Measurements from ENCODE around the gene C1orf198.

C1orf198 gene

DNA sequence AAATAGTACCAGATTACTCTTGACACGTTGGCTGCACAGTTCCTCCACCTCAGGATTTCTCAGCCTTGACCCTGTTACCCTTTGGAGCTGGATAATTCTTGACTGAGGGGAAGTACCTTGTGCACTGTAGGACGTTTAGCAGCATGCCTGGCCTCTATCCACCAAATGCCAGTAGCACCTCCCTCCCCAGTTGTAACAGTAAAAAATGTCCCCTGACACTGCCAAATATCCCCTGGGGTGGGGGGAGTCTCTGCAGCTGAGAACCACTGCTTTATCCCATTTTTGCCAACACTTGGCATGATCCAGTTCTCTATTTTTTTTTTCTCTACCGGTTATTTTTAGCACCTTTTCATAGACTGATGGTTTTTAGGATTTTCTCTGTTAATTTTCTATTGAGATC, 34.0 kb downstream of the C1orf198 start:
- DNase-seq (ENCODE audit: low read depth, low spot score) = no peak

DNA sequence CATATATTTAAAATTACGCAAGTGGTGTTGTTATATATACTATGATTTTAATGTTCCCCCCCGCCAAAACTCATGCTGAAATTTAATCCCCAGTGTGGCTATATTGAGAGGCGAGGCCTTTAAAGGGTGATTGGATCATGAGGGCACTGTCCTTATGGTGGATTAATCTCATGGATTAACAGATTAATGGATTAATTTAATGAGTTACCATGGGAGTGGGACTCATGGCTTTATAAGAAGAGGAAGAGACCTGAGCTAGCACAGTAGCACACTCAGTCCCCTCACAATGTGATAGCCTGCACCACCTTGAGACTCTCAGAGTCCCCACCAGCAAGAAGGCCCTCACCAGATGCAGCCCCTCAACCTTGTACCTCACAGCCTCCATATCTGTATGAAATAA, 34.8 kb downstream of the C1orf198 start:
- DNase-seq (ENCODE audit: low read depth, low spot score) = no peak

DNA sequence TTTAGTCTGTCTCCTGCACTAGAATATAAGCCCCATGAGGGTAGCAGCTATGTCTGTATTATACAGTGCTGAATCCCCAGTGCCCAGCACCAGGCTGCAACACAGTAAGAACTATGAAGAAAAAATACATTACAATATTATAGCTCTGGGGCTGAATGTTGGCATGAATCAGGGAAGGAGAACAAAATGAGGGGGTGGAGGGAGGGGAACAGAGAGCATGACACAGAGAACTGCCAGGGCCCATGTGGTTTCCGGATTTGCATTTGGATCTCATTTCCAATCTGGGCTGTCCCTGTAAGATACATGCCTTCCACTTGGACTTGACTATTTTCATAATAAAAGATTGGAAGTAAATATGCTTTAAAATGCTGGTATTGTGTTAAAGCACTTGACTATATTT, 35.8 kb downstream of the C1orf198 start:
- DNase-seq (ENCODE audit: low read depth, low spot score) = no peak

DNA sequence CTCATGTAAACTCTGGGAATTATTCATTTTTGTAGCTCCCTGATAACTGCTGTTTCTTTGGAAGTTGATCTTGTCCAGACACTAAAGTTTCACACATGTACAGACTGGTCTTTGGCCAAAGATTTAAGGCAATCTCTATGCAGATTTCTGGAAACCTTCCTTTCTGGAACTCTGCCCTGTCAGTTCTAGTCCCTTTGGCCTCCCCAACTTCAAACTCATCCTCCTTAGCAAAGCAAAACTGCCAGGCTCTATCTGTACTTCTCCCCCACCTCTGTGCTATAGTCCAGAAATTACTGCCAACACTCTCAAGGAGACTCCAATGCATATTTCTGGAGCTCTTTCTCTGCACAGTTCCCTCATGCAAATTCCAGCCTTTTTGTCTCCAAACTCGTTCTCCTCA, 36.5 kb downstream of the C1orf198 start:
- DNase-seq (ENCODE audit: low read depth, low spot score) = no peak

DNA sequence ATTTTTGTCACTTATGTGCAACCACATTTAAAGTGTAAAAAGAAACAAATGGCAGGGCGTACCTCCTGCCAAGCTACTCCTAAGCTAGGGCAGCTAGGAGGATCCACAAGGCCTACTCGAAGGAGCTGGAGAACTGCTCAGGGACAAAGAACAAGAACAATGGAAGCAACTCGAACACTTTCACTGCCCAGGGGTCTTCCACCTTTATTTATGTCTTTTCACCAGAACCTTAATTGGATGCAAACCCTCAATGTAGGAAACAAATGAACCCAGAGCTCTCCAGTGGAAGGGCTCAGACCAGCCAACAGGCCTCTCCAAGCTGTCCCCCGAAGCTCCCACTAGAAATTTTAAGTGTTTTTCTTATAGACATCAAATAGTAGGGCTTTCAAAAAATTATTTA, 39.9 kb downstream of the C1orf198 start:
- no peak for DNase-seq (ENCODE audit: low read depth, low spot score)

DNA sequence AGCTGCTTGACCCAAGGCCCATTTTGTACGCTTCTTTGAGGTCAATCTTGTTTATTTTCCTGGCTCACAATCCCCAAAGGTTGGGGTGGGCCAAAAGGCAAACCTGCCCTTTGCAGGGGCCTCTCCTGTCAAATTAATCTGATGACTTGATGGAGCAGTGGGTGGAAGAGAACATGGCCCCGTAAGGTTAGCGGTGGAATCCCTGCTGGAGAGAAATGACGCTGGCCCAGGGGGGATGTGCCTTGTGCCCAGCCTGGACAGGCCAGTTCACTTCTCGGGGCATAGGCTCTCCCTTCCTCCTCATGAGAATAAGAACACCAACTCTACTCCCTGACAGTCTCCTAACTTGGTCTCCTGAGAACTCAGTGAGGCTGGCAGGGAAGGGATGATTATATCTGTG, 40.5 kb downstream of the C1orf198 start:
- no peak for DNase-seq (ENCODE audit: low read depth, low spot score)

DNA sequence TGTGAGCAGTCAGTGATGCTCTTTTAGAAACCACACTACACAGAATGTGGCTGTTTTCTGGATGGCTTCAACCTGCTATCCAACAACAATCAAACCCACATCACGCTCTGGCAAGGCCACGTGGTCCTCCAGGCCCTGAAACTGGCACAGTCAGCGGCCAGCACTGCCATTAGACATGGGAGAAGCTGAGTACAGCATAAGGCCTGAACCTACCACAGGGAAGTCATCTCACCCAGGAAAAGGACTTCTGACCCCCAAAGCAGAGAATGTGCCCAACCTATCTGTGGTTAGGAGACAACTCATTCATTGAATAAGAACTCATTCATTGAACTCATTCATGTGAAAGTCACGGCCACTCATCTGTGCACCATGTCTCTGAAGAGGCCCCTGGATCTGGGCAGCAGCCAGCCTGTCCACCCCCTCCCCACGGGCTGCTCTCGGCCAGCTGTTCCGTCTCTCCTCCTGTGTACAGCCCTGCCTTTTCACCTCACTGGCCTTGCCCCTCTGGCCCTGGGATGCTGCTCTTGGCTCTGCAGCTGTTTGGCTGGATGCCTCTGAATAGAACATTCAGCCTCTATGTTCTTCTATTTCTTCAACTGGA, 41.1 kb downstream of the C1orf198 start:
- no peak for DNase-seq (ENCODE audit: low read depth, low spot score)

DNA sequence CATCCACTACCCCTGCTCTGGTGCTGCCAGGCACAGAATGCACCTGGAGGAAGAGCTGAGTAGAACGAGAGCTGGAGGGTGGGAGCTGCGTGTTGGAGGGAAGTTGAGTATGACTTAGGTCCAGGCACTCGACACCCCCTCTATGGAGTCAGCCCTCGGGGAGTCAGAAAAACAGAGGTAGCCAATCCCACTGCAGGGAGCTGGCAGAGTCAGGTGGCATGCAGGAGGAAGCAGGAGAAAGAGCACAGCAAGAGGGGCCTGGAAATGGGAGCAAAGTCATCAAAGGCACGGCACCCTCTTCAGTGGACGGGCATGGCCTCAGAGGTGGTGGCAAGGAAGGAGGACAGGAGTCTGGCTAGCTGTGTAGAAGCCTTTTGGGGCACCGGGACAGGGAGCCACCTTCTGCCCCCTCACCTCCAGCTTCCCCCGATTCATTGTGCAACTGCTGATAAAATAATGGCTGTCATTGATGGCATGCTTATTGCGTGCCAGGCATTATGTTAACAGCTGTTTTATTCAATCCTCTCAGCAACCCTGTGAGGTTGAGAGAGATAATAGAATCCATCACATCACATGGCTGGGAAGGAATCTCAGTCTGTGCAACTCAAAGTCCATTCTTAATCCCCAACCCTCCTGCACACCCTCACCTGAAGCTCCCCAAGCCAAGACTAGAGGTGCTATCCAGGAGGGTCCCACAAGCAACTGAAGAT, 42.0 kb downstream of the C1orf198 start:
- DNase-seq (ENCODE audit: low read depth, low spot score) = no peak

DNA sequence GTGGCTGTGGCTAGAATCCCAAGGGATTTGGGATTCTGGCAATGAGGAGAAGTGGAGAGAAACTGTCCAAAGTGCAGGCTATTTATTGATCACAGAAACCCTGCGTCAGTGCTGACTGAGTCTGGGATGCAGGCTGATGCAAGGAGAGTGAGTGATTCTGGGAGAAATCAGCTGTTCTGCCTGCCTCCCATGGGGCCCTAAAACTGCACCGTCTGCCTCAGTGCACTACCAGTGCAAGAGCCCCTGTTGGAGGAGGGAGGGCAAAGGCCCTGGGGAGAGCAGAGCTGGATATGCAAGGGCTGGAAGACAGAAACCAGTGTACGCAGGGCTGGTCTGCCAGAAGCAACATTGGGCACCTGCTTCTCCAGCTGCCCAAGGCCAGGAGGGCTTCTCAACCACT, 42.6 kb downstream of the C1orf198 start:
- DNase-seq (ENCODE audit: low read depth, low spot score) = no peak

DNA sequence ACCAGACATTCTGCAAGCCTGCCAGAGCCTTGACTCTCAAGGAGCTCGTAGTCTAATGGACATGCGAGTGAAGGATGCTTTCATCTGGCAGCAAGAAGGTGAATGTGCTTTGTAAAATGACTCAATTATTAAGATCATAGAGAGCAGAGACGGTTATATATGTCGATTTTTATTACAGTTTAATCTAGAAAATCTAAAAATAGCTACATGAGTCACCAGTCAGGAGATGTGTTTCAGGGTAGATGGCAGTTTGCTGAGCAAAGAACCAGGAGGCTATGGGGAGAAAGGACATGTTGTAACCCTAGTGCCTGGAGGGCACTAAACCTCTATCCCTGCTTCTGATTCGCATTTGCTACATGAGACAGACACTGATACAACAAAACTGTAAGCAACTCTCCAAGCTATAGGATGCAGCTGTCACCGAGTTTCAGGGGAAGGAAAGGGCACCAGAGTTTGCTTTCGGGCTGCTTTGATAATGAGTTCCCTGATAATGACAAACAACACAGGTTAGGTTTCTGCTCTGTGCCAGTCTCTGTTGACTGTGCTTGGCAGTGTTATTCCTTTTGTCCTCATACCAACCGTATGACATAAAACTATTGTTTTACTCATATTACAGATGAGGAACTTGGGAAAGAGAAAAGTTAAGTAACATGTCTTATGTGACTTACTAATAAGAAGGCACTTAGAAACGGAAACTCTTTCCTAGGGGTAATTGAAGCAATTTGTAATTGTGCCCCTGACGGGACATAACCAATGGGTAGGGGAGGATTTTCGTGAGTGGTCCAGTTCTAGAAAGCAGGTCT, 43.2 kb downstream of the C1orf198 start:
- DNase-seq (ENCODE audit: low read depth, low spot score) = no peak

DNA sequence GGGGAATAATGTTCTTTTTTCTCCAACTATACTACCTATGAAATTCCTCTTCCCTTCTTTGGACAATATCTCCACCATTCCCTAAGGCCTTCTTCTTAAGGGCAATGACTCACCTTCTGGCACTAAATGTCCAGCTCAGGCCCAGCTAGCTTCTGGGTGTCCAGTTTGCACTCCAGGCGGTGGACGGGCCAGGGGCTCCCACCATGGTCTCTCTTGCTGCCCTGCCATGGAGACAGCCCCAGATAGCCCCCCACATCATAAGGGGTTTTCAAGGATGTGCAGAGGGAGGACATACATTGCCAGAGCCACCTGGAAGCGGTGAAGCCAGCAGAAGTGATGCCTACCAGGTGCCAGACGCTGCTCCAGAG, 43.8 kb downstream of the C1orf198 start:
- DNase-seq (ENCODE audit: low read depth, low spot score) = no peak

DNA sequence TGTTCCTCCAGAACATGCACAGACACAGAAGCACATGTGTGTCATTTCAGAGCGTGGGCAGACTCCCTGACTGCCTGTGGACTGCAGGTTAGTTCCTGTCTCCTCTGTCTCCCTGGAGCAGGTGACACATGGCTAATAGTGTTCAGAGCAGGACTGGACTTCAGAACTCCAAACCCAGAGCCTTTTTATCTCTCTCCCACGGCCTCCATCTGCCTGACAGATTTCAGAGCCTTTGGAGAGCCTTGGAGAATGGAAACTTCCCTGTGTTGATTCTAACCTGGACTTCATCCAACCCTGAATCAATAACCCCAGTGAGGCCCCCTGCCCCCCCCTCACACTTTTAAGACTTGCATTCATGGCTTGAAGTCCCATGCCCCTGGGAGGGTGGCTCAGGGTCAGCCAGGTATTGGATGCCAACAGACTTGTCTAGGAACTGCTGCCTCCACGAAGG, 44.4 kb downstream of the C1orf198 start:
- no peak for DNase-seq (ENCODE audit: low read depth, low spot score)

DNA sequence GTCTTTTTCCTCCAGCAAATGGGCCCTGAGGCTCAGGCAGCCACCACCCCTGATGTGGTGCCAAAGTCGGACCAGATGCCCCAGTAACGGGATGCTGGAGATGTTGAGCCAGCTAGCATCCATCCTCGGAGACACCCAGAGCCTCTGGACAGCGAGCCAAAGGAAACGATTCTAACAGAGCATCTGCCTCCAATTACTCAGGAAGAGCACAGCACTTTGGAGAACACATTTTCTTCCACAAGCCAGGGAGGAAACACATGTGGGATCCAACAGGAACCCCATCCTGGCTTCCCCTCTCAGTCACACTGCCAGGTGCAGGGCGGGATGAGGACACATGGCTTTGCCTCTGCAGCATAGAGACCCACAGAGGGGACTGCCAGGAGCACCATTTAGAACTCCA, 44.9 kb downstream of the C1orf198 start:
- no peak for DNase-seq (ENCODE audit: low read depth, low spot score)

DNA sequence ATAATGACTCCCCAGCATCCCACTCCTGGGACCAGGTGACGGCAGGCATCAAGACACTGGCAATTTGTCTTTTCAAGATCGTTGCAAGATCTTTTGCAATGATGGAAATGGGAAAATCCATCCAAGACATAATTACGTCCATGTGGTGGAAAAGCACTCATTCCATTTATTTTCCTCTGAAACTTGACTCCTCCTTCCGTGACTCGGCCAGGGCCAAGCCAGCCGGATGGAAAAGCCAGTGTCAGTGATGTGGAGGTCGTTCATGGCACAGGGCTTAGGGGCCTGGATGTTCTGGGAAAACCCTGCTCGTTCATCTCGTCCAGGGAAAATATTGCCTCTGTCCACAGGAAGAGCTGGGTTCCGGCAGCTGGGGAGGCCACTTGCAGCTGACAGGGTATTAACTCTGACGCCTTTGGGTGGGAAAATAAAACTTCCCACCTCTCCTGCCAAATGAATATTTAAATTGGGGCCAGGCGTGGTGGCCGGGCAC, 46.2 kb downstream of the C1orf198 start:
- DNase-seq (ENCODE audit: low read depth, low spot score) = no peak

DNA sequence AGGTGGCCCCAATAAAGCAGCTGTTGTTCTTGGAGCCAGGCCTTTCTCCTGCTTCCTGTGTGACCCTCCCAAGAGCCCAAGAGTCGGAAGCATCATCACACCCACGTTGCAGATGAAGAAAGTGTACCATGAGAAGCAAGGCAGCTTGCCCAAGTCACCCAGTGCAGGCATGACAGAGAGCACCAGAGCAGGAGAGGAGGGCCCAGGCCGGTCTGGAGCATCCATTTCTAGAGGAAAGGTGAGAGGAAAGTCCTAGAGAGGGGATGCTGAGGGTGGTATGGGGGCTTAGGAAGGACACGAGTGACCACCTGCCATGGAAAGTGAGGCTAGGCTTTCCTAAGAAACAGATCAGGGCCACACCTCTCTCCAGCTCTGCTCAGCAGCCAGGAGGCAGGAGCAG, 47.0 kb downstream of the C1orf198 start:
- DNase-seq (ENCODE audit: low read depth, low spot score) = no peak

DNA sequence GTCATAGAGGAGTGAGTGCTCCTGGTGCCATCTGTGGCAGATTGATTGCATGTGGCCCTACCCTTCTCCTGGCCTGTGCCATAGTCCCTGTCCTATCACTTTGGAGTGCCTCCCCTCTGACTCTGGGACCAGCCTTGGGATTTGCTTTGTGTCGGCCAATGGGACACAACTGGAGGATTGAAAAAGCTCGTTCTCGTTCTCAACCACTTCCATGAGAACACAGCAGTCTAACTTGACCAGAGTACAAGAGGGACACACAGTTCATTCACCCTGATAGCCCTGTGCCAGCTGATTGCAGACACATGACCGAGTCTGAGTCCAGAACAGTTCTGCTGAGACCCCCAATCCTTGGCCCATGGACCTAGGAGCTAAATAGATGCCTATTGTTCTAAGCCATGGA, 47.8 kb downstream of the C1orf198 start:
- DNase-seq (ENCODE audit: low read depth, low spot score) = no peak

DNA sequence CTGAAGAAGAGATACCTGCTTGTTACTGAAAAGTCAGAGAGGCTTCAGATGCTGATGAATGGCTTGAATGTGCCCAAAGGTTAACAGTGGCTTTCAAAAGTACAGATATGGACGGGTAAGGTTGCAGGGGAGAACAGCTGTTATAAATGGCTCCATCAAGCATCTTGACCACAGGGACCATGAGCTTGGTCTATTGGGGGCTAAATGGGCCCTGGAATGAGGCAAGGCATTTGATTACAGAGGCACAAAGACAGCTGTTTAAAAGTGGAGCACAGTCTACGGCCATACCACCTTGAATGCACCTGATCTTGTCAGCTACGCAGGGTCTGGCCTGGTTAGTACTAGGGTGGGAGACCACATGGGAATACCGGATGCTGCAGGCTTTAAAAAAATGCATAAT, 48.3 kb downstream of the C1orf198 start:
- no peak for DNase-seq (ENCODE audit: low read depth, low spot score)

DNA sequence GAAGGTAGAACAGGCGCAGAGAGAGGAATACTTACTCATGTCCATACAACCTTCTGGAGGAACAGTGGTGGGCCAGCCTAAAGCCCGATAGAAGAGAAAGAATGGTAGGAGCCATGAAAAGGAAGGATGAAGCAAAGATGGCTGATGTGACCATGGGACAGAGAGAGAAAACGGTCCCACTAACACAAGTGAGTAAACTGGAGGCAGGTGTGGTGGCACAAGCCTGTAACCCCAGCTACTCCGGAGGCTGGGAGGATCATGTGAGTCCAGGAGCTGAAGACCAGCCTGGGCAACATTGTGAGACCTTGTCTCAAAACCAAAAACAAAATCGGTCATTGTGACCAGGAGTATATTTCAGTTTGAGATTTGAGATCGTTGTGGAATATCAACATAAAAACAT, 49.4 kb downstream of the C1orf198 start:
- no peak for DNase-seq (ENCODE audit: low read depth, low spot score)

DNA sequence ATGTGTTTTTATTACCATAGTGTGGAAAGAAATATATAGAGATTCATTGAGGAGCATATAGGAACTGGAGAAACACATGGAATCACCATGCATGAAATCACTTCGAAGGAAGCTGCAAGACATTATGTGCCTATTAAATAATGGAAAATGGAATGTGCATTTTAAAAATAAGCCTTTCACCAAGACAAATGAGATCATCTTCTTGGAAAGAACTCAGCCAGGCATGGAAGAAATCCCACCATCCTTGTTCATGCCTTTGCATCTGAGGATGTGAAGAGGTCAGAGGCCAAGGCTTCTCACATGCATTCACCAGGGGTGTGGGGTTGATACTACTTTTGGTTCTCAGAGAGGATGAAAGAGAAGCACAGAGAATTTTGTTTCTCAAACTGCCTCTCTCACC, 50.0 kb downstream of the C1orf198 start:
- no peak for DNase-seq (ENCODE audit: low read depth, low spot score)

DNA sequence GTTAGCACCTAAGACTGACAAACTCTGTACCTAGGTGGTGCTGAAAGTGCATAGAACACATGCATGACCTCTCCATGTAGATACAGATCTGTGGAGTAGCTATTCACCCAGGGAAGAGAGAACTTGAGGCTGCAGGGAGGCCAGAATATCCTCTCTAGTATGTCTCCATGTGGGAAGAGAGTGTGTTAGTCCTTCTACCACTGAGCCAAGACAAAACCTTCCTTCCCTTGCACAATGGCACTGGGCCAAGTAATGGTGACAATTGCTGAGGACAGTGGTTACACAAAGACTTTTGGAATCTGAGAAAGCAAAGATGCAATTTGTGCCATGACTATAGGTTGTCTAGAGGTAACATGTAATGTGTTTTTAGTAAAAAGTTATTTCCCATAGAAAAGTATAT, 52.3 kb downstream of the C1orf198 start:
- DNase-seq (ENCODE audit: low read depth, low spot score) = no peak

DNA sequence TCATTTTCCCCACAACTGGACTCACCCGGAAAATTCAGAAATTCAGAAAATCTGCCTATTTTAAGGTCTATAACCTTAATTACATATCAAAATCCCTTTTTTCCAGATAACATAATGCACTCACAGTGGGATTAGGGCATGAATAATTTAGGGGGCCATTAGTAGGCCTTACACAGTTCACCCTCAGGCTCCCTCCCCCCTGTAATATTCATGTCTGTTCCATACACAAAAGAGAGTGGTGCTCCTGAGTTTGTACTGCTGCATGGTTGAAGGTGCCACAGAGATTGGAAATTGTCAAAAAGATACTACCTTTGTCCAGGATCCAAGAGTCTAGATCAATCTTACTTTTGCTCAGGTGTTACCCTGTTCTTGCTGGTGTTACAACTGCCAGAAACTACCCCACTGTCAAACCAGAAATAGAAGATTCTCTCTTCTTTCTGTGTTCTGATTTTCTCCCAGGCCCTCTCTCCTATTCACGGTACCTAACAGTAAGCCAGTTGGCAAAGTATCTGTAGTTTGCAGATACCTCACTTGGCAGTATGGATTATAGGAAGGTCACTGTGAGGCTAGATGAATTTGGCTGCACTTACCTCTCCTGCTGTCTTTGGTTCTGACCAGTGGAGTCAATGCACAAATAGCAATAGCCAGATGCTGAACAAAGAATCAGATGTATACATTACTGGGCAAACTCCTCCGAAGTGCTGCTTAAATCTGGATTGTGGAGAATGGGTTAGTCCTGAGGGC, 53.2 kb downstream of the C1orf198 start:
- no peak for DNase-seq (ENCODE audit: low read depth, low spot score)

DNA sequence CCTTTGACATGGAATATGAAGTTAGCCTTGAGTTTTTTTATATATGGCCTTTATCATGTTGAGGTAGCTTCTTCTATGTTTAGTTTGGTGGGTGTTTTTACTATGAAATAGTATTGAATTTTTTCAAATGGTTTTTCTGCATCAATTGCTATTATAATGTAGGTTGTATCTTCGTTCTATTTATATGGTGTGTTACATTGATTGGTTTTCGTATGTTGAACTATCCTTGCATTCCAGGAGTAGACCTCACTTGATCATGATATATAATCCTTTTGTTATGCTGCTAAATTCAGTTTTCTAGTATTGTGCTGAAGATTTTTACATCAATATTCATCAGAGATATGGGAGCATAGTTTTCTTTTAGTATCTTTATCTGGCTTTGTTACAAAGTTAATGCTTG, 55.8 kb downstream of the C1orf198 start:
- DNase-seq (ENCODE audit: low read depth, low spot score) = no peak

All from activated naive CD8-positive, alpha-beta T cell treated with anti-CD3 and anti-CD28 coated beads, Interleukin-2, amount 50 U/mL, for 16 hours (primary cell).